MM.1S (cell line): ENCODE results near the gene GTF2F2.

ENCODE experiments used
- DNase-seq: peaks from one replicate; pipeline ENCODE4 v3.0.0-alpha.2; 2015
- H2AFZ ChIP-seq: fragments of 300-600 bp; sonication (generic); 2 replicates; pipeline ENCODE4 v1.6.0; 2016; ENCODE audit warnings: antibody characterized with exemption, low read length
- H3F3A ChIP-seq: fragments of 300-600 bp; sonication (generic); 2 replicates; pipeline ENCODE4 v1.6.1; 2016; ENCODE audit warnings: mild to moderate bottlenecking, antibody characterized with exemption, low read length, moderate library complexity, mixed read lengths; ENCODE audit not compliant: insufficient read depth
- H3K27ac ChIP-seq: fragments of 300-600 bp; sonication (generic); 2 replicates; pipeline ENCODE4 v1.5.1; 2016; ENCODE audit warnings: mild to moderate bottlenecking, low read length
- H3K27me3 ChIP-seq: fragments of 300-600 bp; sonication (generic); replicated peaks from 2 replicates; pipeline ENCODE4 v1.6.0; 2016; ENCODE audit warnings: low read length; ENCODE audit not compliant: insufficient read depth
- H3K36me3 ChIP-seq: fragments of 300-600 bp; sonication (generic); replicated peaks from 2 replicates; pipeline ENCODE4 v1.6.1; 2016; ENCODE audit warnings: mild to moderate bottlenecking, low read length, mixed read lengths; ENCODE audit not compliant: insufficient read depth
- H3K4me1 ChIP-seq: fragments of 300-600 bp; sonication (generic); 2 replicates; pipeline ENCODE4 v1.6.1; 2016; ENCODE audit warnings: low read length, mixed read lengths
- H3K4me2 ChIP-seq: fragments of 300-600 bp; sonication (generic); 2 replicates; pipeline ENCODE4 v1.6.0; 2016; ENCODE audit warnings: low read depth, low read length
- H3K4me3 ChIP-seq: fragments of 300-600 bp; sonication (generic); 2 replicates; pipeline ENCODE4 v1.5.1; 2016; ENCODE audit warnings: low read length, mixed read lengths
- H3K79me2 ChIP-seq: fragments of 300-600 bp; sonication (generic); 2 replicates; pipeline ENCODE4 v1.6.1; 2016; ENCODE audit warnings: mixed run types, low read length, mixed read lengths
- H3K9ac ChIP-seq: fragments of 300-600 bp; sonication (generic); 2 replicates; pipeline ENCODE4 v1.6.1; 2016; ENCODE audit warnings: low read length, mixed read lengths
- H3K9me2 ChIP-seq: fragments of 300-600 bp; sonication (generic); replicated peaks from 2 replicates; pipeline ENCODE4 v1.6.1; 2016; ENCODE audit warnings: mild to moderate bottlenecking, low read length, mixed read lengths; ENCODE audit not compliant: insufficient read depth
- H3K9me3 ChIP-seq: fragments of 300-600 bp; sonication (generic); replicated peaks from 2 replicates; pipeline ENCODE4 v1.6.1; 2016; ENCODE audit warnings: mild to moderate bottlenecking, low read length, mixed read lengths; ENCODE audit not compliant: insufficient read depth
- H4K20me1 ChIP-seq: fragments of 300-600 bp; sonication (generic); 2 replicates; pipeline ENCODE4 v1.6.1; 2016; ENCODE audit warnings: mild to moderate bottlenecking, low read length, moderate library complexity, mixed read lengths; ENCODE audit not compliant: insufficient read depth
- EZH2 ChIP-seq: fragments of 300-600 bp; sonication (generic); optimal IDR thresholded peaks from 2 replicates; pipeline ENCODE3; 2017; ENCODE audit warnings: low read depth, mild to moderate bottlenecking, antibody characterized with exemption, low read length, mixed read lengths
- EZH2phosphoT487 ChIP-seq: fragments of 300-600 bp; sonication (generic); IDR thresholded peaks from 2 replicates; pipeline ENCODE4 v1.6.1; 2018; ENCODE audit warnings: antibody characterized with exemption, low read length
- TF ChIP-seq, protein P1 (sequence below): fragments of 300-600 bp; sonication (generic); IDR thresholded peaks from 2 replicates; pipeline ENCODE4 v1.5.1; 2016; ENCODE audit warnings: antibody characterized with exemption, low read length, mixed read lengths

GTF2F2 gene

DNA sequence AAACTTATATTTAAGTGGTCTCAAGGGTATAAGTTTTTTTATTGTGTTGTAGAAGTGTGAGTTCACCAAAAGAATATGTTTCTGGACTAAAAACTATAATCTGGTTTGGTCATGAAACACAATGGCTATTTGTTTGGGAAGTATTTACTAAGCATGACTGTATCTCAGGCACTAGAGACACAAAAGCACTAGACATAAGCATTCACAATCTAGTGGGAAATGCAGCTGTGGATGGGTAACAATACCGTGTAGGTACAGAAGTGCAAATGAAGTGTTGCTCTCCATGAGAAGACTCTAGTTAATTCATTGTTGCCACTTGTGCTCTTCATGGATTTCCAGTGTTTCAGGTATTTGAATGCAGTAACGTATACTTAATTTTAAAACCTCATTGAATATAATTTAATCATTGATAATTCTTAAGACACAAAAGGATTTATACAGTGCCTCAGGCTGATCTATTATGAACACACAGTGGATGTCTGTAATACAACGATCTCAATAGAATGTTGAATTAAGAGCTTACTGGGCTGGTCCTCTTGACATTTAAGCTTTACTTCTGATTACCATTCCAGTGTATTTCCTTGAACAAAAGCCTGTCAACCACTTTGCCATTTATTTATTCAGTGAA lies 169.7 kb downstream of the GTF2F2 start:
- Histone ChIP-seq H3K27ac (no peak overlapping the region), H3K4me1 (no peaks in the 10 kb centered on the region), H3K27me3 (no peaks in the 10 kb centered on the region), H3K9me2 (no peaks in the 10 kb centered on the region), H3K9me3 (no peaks in the 10 kb centered on the region), H4K20me1 (no peaks in the 10 kb centered on the region), H3K79me2 (no peaks in the 10 kb centered on the region), H3F3A (no peaks in the 10 kb centered on the region), H2AFZ (no peak overlapping the region), H3K4me3 (no peak overlapping the region), H3K36me3 (no peaks in the 10 kb centered on the region), H3K4me2 (no peak overlapping the region), H3K9ac (no peak overlapping the region)
- TF ChIP-seq, protein P1, sequence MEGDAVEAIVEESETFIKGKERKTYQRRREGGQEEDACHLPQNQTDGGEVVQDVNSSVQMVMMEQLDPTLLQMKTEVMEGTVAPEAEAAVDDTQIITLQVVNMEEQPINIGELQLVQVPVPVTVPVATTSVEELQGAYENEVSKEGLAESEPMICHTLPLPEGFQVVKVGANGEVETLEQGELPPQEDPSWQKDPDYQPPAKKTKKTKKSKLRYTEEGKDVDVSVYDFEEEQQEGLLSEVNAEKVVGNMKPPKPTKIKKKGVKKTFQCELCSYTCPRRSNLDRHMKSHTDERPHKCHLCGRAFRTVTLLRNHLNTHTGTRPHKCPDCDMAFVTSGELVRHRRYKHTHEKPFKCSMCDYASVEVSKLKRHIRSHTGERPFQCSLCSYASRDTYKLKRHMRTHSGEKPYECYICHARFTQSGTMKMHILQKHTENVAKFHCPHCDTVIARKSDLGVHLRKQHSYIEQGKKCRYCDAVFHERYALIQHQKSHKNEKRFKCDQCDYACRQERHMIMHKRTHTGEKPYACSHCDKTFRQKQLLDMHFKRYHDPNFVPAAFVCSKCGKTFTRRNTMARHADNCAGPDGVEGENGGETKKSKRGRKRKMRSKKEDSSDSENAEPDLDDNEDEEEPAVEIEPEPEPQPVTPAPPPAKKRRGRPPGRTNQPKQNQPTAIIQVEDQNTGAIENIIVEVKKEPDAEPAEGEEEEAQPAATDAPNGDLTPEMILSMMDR = no peak
- no peak for TF ChIP-seq EZH2
- TF ChIP-seq EZH2phosphoT487 = no peak
- DNase-seq = no peak

DNA sequence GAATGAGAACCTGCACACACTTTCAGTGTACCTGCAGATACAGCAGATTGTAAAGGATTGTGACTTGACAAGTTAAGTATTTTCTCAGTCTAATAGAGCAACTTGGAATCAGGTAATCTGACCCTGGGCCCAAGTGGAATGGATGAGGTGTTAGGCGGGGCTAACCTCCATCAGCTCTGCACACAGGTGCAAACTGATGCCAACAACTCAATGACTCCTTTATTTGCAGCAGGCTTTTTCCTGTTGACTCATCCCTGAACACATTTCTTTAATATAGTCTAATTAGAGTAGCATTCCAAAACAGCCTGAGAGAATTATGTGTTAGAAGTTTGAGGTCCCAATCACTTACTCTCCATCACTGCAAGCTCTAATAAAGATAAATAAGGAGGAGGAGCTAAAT lies 171.9 kb downstream of the GTF2F2 start:
- H3K9me3 ChIP-seq = no peaks in the 10 kb centered on the region
- no peaks in the 10 kb centered on the region for H3K4me1 ChIP-seq
- H2AFZ ChIP-seq = no peak overlapping the region
- no peaks in the 10 kb centered on the region for H3K9me2 ChIP-seq
- H3K36me3 ChIP-seq = no peaks in the 10 kb centered on the region
- no peaks in the 10 kb centered on the region for H3K79me2 ChIP-seq
- no peak for TF ChIP-seq EZH2
- TF ChIP-seq, protein P1 = no peak
- TF ChIP-seq EZH2phosphoT487 = no peak
- no peak overlapping the region for H3K4me3 ChIP-seq
- no peak overlapping the region for H3K4me2 ChIP-seq
- no peaks in the 10 kb centered on the region for H3K27me3 ChIP-seq
- no peak for DNase-seq
- no peaks in the 10 kb centered on the region for H4K20me1 ChIP-seq
- no peak overlapping the region for H3K27ac ChIP-seq
- H3F3A ChIP-seq = no peaks in the 10 kb centered on the region
- H3K9ac ChIP-seq = no peak overlapping the region

DNA sequence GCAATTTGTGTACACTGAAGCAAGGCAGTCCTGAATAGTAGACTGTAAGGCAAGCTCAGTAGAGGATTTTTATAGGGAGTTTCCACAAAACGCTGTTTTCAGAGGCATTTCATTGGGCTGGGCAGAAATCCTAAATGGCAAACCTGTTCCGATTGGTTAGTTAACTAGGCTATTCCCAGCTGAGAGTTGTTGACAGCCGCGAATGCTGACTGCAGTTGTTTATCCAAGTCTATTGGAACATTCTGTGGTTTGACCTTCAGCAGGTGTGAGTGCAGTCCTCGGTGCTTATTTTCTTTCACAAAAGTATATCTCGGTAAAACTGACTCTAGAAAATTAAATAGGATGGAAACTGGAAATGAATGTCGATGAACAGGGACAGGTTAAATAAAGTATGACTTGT lies 175.2 kb downstream of the GTF2F2 start:
- H3K27ac ChIP-seq = no peak overlapping the region
- TF ChIP-seq EZH2phosphoT487 (no peak), EZH2 (no peak)
- TF ChIP-seq, protein P1 = no peak
- H3K4me2 ChIP-seq = no peak overlapping the region
- H3K4me3 ChIP-seq = no peak overlapping the region
- no peak for DNase-seq
- H3K79me2 ChIP-seq = no peaks in the 10 kb centered on the region
- H3F3A ChIP-seq = 0 out of 2 replicates have a peak, but pooled peaks cover 5% of the 10 kb centered on the region
- no peak overlapping the region for H2AFZ ChIP-seq
- no peaks in the 10 kb centered on the region for H3K9me2 ChIP-seq
- H3K9me3 ChIP-seq = no peaks in the 10 kb centered on the region
- no peak overlapping the region for H3K9ac ChIP-seq
- peaks cover 12% of the 10 kb centered on the region for H3K4me1 ChIP-seq
- H4K20me1 ChIP-seq = no peaks in the 10 kb centered on the region
- H3K27me3 ChIP-seq = no peaks in the 10 kb centered on the region
- no peaks in the 10 kb centered on the region for H3K36me3 ChIP-seq
